Measurements from ENCODE around the gene ZNF565.

DNA sequence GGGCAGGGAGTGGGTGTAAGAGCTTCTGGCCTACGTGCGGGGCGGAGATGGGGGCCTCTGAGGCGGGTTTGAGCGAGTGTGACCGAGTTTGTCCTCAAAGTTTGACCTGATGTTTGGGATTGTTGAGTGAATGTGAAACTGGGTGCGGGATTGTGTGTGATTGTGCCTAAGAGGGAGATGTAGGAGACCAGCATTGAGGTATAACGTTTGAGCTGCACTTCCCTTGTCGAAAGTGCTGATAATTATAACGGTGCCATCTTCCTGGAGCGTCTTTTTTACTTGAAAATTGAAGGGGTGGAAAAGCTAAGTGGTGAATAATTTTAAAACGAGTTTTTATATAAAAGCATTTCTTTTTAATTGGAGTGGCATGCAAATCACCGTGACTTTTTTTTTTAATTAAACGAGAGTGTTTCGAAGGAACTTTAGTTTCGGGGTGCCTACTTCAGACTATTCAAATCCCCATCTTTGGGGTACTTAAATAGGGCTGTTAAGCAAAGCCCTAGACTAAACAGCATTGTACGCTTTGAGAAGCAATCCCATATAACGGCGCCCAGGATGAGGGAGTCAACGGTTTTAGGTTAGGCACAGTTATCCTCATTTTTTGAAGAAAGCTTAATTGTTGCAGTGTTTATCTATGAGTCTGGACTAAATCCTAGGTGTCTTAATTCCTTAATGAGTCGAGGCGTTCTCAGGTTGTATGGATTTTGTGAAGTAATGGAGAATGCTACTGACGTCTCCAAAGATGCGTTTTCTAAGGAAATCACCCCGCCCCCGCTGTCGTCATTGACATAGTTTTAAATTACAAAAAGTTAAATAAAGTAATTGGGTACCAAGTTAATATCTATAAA is 1.0 kb upstream of the ZNF565 start:
- no peak for TF ChIP-seq POLR2A (IDR thresholded peaks at IDR 0.05)
- TF ChIP-seq, protein P1, sequence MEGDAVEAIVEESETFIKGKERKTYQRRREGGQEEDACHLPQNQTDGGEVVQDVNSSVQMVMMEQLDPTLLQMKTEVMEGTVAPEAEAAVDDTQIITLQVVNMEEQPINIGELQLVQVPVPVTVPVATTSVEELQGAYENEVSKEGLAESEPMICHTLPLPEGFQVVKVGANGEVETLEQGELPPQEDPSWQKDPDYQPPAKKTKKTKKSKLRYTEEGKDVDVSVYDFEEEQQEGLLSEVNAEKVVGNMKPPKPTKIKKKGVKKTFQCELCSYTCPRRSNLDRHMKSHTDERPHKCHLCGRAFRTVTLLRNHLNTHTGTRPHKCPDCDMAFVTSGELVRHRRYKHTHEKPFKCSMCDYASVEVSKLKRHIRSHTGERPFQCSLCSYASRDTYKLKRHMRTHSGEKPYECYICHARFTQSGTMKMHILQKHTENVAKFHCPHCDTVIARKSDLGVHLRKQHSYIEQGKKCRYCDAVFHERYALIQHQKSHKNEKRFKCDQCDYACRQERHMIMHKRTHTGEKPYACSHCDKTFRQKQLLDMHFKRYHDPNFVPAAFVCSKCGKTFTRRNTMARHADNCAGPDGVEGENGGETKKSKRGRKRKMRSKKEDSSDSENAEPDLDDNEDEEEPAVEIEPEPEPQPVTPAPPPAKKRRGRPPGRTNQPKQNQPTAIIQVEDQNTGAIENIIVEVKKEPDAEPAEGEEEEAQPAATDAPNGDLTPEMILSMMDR (IDR thresholded peaks at IDR 0.05): no peak
- no peak for TF ChIP-seq EP300 (IDR thresholded peaks at IDR 0.05)
- no peak for TF ChIP-seq POLR2AphosphoS5 (IDR thresholded peaks at IDR 0.05)

Measured in sigmoid colon (tissue), 4 donors.